HG03565 (cell line): Measurements from ENCODE around the gene POU6F1.
"Not testable (repeated sequence)": the region's sequence is repeated elsewhere in the genome, so short reads cannot be mapped to it uniquely, and the experiment has no call there.

Experiments used
- ATAC-seq: cut with Tn5 transposase; IDR thresholded peaks from one replicate; pipeline ENCODE4 v1.9.1; 2021; ENCODE audit warnings: mild to moderate bottlenecking, moderate library complexity; ENCODE audit not compliant: unreplicated experiment

POU6F1 gene, protein sequence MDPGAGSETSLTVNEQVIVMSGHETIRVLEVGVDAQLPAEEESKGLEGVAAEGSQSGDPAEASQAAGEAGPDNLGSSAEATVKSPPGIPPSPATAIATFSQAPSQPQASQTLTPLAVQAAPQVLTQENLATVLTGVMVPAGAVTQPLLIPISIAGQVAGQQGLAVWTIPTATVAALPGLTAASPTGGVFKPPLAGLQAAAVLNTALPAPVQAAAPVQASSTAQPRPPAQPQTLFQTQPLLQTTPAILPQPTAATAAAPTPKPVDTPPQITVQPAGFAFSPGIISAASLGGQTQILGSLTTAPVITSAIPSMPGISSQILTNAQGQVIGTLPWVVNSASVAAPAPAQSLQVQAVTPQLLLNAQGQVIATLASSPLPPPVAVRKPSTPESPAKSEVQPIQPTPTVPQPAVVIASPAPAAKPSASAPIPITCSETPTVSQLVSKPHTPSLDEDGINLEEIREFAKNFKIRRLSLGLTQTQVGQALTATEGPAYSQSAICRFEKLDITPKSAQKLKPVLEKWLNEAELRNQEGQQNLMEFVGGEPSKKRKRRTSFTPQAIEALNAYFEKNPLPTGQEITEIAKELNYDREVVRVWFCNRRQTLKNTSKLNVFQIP

GRCh38 chr12:51217968-51218606 lies at the start of gene POU6F1:
Gene POU6F1 (minus strand): TSS chr12:51218062. CDS start chr12:51206836, 11,226 bp downstream.
- ATAC-seq, result peak; percentile 60

- ATAC-seq, result no peak
Measured at GRCh38 chr12:51265024-51265423, 47.2 kb upstream of the POU6F1 start.

- no peak for ATAC-seq
Measured at GRCh38 chr12:51264297-51264696, 46.4 kb upstream of the POU6F1 start.

DNA sequence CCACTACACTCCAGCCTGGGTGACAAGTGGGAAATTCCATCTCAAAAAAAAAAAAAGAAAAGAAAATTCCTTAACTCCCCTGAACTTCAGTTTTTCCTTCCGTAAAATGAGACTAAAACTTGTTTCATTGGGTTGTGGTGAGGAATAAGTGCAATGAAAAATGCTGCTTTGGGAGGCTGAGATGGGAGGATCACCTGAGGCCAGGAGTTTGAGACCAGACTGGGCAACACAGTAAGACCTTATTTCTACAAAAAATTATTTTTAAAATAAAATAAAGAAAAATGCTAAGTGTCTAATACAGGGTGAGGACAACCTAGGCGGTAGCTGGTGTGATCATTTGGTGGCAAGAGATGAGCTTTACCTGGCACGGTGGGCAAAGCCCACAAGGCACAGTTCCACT lies 45.5 kb upstream of the POU6F1 start:
- ATAC-seq, result no peak

DNA sequence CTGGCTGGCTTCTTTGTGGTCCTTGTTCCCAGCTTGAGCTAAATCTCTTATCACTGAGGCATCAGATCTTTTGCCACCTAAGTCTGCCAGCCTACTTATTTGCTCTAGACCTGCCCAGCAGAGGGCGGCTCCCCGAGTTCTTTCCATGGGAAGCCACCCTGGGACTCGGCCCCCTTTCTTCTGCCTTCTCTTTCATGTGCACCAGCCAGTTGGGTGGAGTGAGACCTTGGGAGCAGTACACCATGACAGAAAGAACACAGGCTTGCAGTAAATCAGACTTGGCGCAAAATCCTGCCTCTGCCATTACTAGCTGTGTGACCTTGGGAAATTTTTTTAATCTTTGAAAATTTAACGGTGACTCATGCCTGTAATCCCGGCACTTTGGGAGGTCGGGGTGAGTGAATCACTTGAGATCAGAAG lies 44.9 kb upstream of the POU6F1 start:
- ATAC-seq, result no peak

DNA sequence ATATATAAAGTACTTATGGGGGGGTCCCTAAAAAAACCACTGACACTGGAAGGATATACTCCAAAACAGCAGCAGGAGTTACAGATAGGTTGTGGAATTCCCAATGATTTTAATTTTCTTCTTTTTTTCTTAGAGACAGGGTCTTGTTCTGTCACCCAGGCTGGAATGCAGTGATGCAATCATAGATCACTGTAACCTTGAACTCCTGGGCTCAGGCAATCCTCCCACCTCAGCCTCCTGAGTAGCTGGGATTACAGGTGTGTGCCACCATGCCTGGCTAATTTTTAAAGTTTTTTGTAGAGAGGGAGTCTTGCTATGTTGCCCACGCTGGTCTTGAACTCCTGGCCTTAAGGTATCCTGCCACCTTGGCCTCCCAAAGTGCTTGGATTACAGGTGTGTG lies 41.7 kb upstream of the POU6F1 start:
- ATAC-seq, result not testable (repeated sequence)

GRCh38 chr12:51254536-51254935 lies 36.7 kb upstream of the POU6F1 start:
- no peak for ATAC-seq

DNA sequence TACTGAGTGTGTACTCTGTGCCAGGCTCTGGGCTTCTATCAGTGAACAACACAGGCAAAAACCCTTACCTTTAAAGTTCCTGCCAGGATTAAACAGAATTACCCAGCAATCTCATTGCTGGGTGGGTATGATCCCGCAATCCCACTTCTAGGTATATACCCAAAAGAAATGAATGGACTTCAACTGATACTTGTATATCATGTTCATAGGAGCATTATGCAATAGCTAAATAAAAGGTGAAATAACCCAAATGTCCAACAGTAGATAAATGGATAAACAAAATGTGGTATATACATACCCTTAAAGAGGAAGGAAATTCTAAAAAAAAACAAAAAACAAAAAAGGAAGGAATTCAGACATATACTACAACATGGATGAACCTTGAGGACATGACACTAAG lies 35.4 kb upstream of the POU6F1 start:
- ATAC-seq, result no peak

DNA sequence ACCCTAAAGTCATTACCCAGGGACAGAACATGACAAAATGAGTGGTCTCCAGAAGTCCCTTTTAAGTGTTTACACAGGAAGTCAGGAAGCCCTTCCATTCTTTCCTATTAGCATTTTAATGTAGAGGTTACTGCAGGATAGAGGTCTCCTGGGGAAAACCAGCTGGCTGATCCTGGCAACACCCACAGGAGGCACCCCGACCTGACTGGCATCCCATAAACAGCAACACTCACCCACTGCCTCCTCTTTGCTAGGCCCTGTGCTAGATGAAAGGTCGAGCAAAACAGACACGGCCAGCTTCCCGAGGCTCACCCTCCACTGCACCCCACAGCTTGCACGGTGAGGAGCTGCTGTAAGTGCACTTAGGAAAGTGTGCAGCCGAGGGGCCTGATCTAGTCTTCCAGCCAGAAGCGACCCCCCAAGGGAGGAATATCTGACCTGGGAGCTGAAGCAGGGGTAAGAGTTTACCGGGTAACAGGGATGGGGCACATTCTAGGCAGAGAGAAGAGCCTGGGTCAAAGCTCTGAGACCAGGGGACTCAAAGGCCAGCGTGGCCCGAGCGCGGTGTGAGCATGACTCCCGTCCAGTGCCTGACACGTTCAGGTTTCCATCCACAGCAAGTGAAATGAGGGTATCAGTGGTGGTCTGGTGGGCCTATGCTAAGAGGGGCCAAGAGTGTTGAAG lies 29.8 kb upstream of the POU6F1 start:
- no peak for ATAC-seq

- no peak for ATAC-seq
Measured at GRCh38 chr12:51246254-51246853, 28.5 kb upstream of the POU6F1 start.

DNA sequence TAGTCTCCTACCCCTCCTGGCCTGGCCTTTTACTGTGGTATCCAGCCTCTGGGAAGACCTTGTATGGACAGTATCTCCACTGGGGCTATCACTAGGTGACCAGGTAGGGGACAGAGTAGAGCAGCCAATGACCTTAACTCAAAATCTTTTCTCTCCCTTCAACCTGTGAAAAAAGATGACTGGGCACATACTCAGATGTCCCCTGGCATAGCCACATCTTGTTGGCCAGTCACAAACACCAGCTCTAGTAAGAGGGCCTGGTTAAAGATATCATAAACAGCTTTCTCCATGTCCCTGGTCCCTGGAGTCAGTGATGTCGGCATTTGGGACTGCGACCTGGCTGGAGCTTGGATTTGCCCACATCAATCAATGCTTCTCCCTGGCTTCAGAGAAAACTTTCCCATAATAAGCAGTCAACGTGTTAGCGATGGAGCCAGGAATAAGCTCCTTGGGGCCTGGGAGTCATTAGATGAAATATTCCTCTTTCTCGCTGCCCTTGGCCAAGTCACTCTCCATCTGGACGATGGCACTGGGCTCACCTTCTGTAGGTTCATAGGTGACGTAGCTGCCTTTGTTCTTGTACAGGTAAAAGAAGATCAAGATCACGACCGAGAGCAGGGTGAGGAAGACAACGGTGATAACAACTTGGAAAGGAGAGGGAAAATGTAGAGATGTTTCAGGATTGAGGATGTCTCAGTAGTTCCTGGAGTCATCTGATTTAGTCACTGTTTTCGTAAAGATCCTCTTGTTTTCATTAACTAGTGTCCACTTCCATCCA lies 27.8 kb upstream of the POU6F1 start:
- no peak for ATAC-seq

- no peak for ATAC-seq
Measured at GRCh38 chr12:51244269-51244668, 26.4 kb upstream of the POU6F1 start.

DNA sequence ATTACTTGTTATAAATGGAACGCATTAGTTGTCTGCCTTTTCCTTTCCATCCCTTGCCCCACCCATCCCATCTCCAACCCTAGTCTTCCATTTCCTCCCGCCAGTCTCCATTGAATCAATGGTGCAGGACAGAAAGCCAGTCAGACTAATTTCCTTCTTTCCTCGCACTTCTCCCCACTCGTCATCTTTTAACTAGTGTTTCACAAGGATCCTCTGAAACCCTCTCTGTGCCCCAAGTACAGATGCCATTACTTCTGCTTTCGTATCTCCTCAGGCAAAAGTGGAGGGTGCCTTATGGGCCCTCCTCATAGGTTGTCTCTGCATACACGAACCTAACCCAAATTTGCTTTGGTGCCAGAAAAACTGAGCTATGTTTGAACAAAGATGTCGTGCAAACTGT lies 25.0 kb upstream of the POU6F1 start:
- no peak for ATAC-seq

DNA sequence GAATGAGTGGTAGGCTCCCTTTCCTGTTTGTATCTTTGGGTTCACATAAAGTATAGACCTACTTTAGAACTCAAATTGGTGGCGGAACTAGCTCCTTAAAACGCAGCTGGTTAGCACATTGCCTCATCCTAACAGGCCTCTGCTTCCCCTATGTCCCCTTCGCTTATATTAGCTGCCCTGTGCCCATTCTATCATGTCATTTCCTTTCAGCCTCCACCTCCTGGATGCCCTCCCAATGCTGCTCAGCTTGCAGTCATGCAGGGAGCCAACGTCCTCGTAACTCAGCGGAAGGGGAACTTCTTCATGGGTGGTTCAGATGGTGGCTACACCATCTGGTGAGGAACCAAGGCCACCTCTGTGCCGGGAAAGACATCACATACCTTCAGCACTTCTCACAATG lies 24.3 kb upstream of the POU6F1 start:
- no peak for ATAC-seq

DNA sequence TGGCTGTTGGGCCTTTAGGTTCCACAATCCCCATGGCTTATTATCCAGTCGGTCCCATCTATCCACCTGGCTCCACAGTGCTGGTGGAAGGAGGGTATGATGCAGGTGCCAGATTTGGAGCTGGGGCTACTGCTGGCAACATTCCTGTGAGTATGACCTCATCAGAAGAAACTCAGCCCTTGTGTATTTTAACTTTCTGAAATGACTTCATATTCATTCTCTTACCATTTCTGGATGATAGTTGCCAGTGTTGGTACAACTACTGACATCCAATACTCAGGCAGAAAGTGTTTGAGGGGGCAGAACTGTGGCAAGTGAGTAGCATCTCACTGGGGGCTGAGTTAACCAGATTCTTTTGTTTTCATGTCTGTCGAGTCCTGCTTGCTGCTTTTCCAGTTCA lies 23.1 kb upstream of the POU6F1 start:
- no peak for ATAC-seq

DNA sequence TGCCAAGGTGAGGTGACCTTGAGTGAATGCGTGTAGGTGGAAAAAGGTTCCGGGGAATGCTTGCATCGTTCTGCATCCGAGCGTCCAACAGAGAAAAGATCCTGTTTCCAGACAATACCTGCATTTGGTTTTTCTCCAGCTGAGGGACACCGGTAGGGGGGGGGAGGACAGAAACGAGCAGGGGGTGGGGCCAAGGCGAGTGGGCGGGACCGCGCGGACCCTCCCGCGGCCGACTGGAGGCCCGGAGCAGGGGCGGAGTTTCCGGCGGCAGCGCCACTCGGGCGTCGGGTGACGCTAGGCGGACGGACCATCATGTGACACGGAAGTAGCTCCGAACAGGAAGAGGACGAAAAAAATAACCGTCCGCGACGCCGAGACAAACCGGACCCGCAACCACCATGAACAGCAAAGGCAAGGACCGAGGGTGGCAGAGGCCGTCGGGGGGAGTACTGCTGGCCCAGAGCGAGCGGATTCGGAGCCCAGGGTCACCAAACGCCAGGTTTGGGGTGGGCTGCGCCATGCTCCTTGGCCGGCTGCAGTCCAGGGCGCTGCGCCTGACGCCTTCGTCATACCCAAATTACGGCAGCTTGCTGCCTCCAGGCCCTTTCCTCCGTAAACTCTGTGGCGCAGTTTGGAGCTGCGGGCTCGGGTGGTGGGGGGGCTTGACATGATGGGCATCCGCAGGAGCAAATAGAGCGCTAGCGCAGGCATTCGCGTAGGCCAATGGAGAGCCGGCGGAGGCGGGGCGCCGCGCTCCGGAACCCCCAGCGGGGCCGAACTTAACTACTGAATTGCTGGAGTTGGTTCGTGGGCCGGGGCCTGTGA lies 20.9 kb upstream of the POU6F1 start, which contains the start of gene DAZAP2:
Gene DAZAP2 (plus strand): TSS at position 317 of the 825 bp plus-strand sequence. CDS start 82 bp downstream, at position 399.
- peak; percentile 79 for ATAC-seq

DNA sequence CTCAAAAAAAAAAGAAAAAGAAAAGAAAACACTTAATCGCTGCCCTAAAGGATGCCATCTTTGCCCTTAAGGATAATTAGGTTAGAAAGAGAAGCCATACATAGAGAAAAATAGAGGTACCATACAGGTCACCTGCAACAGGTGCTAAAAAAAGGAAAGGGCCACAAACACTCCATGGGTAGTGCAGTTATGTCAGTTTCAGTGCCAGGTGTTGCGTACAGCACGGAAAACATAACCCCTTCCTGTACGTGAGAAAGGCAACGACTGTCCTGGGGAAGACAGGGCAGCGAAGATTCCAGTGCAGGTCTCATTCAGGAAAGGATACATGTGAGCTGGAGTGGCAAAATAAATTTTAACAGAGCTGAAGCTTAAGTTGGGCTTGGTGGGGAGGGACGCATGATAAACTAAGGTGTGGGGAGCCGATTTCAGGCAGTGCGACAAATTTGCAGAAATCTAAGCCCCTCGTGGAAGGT lies 20.2 kb upstream of the POU6F1 start:
- ATAC-seq, result no peak

DNA sequence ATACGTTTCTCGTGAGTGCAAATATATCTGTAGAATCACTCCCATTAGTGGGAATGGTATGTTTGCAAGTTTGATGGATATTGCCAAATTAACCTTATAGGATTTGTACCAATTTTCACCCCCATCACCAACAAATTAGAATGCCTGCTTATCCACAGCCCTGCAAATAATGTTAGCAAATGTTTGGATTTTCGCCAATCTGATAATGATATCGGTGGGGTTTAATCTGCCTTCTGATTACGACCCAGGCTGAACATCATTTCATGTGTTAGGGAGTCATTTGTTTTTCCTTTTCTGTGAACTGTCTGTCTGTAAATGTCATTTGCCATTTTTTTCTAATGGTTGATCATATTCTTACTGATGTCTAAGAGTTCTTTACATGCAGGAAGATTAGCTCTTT lies 16.7 kb upstream of the POU6F1 start:
- no peak for ATAC-seq

- no peak for ATAC-seq
Measured at GRCh38 chr12:51232642-51233041, 14.8 kb upstream of the POU6F1 start.
